Activated T-cell treated with anti-CD3 and anti-CD28 coated beads, Interleukin-2, amount 50 U/mL, for 4 hours (primary cell): Measurements from ENCODE around the gene TMEM134. TPM values are rescaled to one million over a fixed set of nuclear protein-coding genes. Genes with fewer than 3 reads are reported as not detected.
A peak's percentile ranks its signal among the peaks of the same experiment; 100 is the strongest.
"Not testable (repeated sequence)": the region's sequence is repeated elsewhere in the genome, so short reads cannot be mapped to it uniquely, and the experiment has no call there.

Experiments used
- ATAC-seq, 2 donors: fragments of 200-7000 bp; cut with Tn5 transposase; one replicate each; pipeline ENCODE4 v1.10.0; 2021
- DNase-seq: peaks from one replicate; pipeline ENCODE4 v3.0.0-alpha.2; 2020
- H3K27me3 Mint-ChIP-seq: one replicate; pipeline ENCODE4 v1.8.0; 2021; ENCODE audit warnings: low read depth, mixed read lengths
- H3K36me3 Mint-ChIP-seq: one replicate; pipeline ENCODE4 v1.8.0; 2022; ENCODE audit warnings: mixed read lengths; ENCODE audit not compliant: insufficient read depth
- H3K4me1 Mint-ChIP-seq: one replicate; pipeline ENCODE4 v1.8.0; 2021; ENCODE audit warnings: low read depth, mixed read lengths
- H3K4me3 Mint-ChIP-seq: one replicate; pipeline ENCODE4 v1.8.0; 2021; ENCODE audit warnings: mild to moderate bottlenecking, moderate library complexity, mixed read lengths
- H3K9me3 Mint-ChIP-seq: one replicate; pipeline ENCODE4 v1.8.0; 2021; ENCODE audit warnings: mixed read lengths
- total RNA-seq, 3 donors: library from RNA; stranded (reverse); gene quantifications; one replicate each; pipeline ENCODE4 v1.2.1, GENCODE V29; 2021

Gene TMEM134
- total RNA-seq, 3 donors from 2014 or later, result 31.1 to 36.3 (median 32.9) TPM

DNA sequence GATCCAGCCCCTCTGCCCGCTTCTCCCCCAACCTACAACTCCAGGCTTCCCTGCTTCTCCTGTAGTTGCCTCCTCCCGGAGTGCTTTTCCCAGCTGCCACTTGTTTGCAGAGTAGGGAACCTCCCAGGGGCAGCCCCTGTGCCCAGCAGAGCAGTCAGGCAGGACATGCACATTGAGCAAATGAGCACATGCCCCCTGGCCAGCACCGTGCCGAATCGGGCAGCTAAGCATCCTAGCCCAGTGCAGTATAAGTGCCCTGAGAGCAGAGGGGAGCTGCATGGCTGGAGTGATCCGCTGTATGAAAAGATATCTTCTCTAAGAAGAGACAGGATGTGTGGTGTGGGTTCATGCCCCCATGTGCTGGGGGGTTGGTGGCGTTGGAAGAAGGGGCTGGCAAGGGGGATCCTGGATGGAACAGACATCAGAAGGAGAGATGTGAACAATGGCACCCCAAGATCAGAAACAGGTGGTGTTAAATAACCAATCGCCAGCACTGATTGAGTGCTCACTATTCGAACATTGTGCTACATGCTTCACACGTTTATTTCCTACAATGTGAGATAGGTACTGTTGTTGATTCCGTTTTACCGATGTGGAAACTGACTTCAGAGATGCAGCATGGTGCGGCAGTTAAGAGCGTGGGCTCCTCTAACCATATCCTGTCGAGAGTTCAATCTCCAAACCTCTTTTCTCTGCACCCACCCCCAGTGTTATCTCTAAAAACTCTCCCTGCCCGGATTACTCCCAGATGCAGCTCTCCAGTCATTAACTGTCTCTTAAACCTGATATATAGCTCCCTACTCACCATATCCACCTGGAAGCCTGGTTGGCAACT lies 15.0 kb upstream of the TMEM134 start:
- Mint-ChIP-seq H3K4me1 (peaks cover 62% of the 10 kb centered on the region), H3K36me3 (peaks cover 15% of the 10 kb centered on the region), H3K9me3 (no peaks in the 10 kb centered on the region), H3K27me3 (no peaks in the 10 kb centered on the region), H3K4me3 (peak overlapping the region; percentile 98)
- ATAC-seq (peak; percentile 25 to 30), DNase-seq (no peak)

DNA sequence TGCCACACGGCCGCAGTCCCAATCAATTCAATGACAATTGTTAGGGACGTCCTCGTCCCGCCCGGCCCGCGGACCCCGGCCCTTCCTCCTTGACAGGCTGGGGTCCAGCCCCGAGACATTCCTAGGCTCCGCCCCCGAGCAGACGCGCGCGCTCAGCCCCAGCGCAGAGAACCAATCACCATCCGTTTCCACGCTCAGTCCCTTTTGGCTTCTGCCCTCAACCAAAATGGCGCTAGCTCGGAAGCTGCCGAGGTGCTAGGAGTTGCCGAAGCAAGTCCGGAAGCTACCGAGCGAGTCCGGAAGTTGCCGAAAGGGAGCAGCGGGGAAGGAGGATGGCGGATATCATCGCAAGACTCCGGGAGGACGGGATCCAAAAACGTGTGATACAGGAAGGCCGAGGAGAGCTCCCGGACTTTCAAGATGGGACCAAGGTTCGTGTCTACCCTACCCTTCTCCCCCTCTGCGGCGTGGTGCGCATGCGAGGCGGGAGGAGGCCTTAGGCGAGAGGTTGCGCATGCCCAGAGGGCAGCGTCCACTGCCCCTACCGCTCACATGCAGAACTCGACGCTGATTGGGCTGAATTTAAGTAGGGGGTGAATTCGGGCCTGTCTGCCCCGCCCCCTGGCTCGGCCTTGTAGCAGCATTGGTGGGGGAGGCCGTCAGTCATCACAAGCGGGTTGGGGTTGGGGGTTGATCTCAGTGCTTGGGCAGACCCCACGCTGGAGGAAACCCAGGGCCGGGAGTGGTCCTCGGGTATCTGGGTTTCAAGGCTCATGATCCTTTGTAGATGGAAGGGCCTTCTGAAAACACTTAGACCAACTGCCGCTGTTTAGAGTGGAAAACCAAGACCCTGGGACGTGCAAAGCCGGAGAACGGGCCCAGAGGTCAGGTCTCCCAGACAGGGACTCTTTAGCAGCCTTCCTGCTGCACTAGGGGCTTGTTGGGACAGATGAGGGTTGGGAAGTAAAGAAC lies 14.1 kb upstream of the TMEM134 start, which contains the start of gene AIP:
TSS of gene AIP (plus strand) at position 200 of the 972 bp plus-strand sequence. CDS start at position 333, 133 bp downstream.
- no peaks in the 10 kb centered on the region for H3K9me3 Mint-ChIP-seq
- peaks cover 54% of the 10 kb centered on the region for H3K4me1 Mint-ChIP-seq
- ATAC-seq (peak; percentile 79 to 87), DNase-seq (peak; percentile 94)
- H3K4me3 Mint-ChIP-seq, result peak within 1 kb of the TSS; percentile 98
- no peaks in the 10 kb centered on the region for H3K27me3 Mint-ChIP-seq
- peaks cover 15% of the 10 kb centered on the region for H3K36me3 Mint-ChIP-seq

DNA sequence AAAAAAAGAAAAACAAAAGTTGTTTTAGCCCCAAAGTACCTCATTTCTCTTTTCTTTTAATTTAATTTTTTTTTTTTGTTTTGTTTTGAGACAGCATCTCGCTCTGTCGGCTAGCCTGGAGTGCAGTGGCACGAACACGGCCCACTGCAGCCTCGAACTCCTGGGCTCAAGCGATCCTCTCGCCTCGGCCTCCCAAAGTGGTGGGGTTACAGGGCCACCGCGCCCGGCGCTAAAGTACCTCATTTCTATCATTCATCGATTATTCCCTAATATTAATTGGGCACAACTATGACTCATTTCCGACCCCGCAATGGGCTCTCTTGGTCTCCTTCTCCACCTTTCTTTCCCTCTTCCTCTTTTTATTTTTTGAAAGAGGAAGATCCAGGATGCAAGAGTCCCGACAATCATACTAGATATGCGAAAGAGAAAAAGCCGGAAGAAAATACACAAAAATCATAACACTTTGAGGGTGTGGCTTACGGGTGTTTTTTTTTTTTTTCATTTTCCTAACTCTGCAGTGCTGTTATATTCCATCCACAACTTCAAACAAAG lies 13.3 kb upstream of the TMEM134 start:
- Mint-ChIP-seq H3K9me3 (no peaks in the 10 kb centered on the region), H3K4me1 (peaks cover 46% of the 10 kb centered on the region), H3K4me3 (peak overlapping the region; percentile 98), H3K36me3 (peaks cover 9% of the 10 kb centered on the region), H3K27me3 (no peaks in the 10 kb centered on the region)
- ATAC-seq, result peak; percentile 0
- DNase-seq, result no peak

DNA sequence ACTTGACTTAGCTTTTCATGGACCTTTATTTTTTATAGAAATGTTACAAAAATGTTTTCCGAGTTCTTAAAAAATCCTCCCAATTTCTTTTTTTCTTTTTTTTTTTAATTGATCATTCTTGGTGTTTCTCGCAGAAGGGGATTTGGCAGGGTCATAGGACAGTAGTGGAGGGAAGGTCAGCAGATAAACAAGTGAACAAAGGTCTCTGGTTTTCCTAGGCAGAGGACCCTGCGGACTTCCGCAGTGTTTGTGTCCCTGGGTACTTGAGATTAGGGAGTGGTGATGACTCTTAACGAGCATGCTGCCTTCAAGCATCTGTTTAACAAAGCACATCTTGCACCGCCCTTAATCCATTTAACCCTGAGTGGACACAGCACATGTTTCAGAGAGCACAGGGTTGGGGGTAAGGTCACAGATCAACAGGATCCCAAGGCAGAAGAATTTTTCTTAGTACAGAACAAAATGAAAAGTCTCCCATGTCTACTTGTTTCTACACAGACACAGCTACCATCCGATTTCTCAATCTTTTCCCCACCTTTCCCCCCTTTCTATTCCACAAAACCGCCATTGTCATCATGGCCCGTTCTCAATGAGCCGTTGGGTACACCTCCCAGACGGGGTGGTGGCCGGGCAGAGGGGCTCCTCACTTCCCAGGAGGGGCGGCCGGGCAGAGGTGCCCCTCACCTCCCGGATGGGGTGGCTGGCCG lies 8.4 kb upstream of the TMEM134 start:
- not testable (repeated sequence) for ATAC-seq, H3K9me3 Mint-ChIP-seq, H3K4me3 Mint-ChIP-seq, H3K4me1 Mint-ChIP-seq, H3K36me3 Mint-ChIP-seq, H3K27me3 Mint-ChIP-seq, DNase-seq

DNA sequence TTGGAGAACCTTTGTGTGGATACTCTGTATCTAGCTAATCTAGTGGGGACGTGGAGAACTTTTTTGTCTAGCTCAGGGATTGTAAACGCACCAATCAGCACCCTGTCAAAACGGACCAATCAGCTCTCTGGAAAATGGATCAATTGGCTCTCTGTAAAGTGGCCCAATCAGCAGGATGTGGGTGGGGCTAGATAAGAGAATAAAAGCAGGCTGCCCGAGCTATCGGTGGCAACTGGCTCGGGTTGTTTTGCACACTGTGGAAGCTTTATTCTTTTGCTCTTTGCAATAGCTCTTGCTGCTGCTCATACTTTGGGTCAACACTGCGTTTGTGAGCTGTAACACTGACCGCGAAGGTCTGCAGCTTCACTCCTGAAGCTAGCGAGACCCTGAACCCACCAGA lies 7.6 kb upstream of the TMEM134 start:
- ATAC-seq, DNase-seq, H3K9me3 Mint-ChIP-seq, H3K4me3 Mint-ChIP-seq, H3K4me1 Mint-ChIP-seq, H3K36me3 Mint-ChIP-seq, H3K27me3 Mint-ChIP-seq: not testable (repeated sequence)

DNA sequence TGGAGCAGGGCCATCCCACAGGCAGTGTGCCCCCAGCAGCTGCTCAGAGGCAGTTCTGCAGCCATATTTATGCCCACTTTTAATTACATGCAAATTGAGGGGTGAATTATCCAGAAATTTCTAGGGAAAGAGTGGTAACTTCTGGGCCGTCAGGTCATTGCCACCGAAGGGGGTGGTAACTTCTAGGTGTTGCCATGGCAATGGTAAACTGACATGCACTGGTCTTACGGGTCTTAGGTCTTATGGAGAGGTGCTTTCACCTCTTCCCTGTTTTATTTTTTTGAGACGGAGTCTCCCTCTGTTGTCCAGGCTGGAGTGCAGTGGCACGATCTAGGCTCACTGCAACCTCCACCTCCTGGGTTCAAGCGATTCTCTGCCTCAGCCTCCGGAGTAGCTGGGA lies 3.8 kb upstream of the TMEM134 start:
- ATAC-seq (no peak), DNase-seq (no peak)
- Mint-ChIP-seq H3K9me3 (no peaks in the 10 kb centered on the region), H3K4me3 (no peak overlapping the region), H3K4me1 (peaks cover 10% of the 10 kb centered on the region), H3K27me3 (no peaks in the 10 kb centered on the region), H3K36me3 (no peaks in the 10 kb centered on the region)

DNA sequence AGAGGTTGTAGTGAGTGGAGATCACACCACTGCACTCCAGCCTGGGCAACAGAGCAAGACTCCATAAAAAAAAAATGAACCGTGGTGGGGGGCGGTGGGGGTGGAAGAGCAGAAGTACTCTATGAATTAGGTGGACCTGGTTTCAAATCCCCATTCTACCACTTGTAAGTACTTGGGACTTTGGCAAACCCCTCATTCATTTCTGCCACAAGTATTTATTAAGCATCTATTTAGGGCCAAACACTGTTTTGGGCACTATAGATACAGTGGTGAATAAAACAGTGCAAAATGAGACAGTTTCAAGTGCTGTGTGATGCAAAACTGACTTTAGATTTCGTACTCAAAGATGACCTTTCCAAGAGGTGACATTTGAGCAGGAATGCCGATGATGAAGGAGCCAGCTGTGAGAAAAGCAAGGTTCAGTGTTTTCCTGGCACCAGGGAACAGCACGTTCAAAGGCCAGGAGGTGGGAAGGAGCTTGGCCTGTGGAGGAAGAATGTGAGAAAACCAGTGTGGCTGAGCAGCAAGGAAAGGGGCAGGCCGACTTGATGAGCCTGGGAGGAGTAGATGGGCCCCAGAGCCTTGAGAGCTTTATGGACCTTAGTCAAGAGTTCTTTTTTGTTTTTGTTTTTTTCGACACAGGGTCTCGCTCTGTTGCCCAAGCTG lies 1.4 kb upstream of the TMEM134 start:
- no peaks in the 10 kb centered on the region for H3K9me3 Mint-ChIP-seq
- peaks cover 21% of the 10 kb centered on the region for H3K4me1 Mint-ChIP-seq
- no peak overlapping the region for H3K4me3 Mint-ChIP-seq
- DNase-seq (no peak), ATAC-seq (no peak)
- no peaks in the 10 kb centered on the region for H3K36me3 Mint-ChIP-seq
- H3K27me3 Mint-ChIP-seq, result no peaks in the 10 kb centered on the region

DNA sequence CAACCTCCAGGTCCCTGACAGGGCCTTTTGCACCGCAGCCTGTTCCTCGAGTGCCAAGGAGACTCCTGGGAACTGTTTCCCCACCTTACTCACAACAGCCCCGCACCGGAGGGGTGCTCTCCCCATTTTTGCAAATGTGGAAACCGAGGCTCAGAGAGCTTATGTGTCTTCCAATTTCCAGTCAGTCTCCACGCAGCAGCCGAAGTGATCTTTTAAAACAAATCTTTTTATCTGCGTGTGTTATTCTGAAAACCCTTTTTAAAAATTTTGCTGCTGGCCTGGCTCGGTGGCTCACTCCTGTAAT lies 409 bp upstream of the TMEM134 start:
- peak overlapping the region; percentile 90 for H3K4me3 Mint-ChIP-seq
- ATAC-seq, result no peak
- no peak for DNase-seq
- H3K9me3 Mint-ChIP-seq, result no peaks in the 10 kb centered on the region
- H3K27me3 Mint-ChIP-seq, result no peaks in the 10 kb centered on the region
- no peaks in the 10 kb centered on the region for H3K36me3 Mint-ChIP-seq
- H3K4me1 Mint-ChIP-seq, result peaks cover 26% of the 10 kb centered on the region

DNA sequence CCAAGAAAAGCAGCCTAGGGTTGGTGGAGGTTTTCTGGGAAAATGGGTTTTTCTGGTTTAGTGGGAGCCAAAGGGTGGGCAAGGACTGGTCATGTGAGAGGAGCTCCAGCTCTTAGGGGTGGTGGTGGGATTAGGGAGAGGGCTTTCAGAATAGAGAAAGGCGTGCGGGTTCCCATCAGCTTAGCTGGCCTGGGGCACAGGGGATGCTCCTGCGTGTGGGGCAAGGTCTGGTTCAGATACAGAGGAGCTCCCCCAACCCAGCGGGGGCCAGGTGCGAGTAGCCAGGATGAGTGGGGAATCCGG lies 644 bp downstream of the TMEM134 start:
- Mint-ChIP-seq H3K9me3 (no peaks in the 10 kb centered on the region), H3K27me3 (no peaks in the 10 kb centered on the region), H3K4me3 (peak overlapping the region; percentile 90), H3K36me3 (no peaks in the 10 kb centered on the region), H3K4me1 (peaks cover 30% of the 10 kb centered on the region)
- DNase-seq (no peak), ATAC-seq (peak; percentile 12 to 13)

DNA sequence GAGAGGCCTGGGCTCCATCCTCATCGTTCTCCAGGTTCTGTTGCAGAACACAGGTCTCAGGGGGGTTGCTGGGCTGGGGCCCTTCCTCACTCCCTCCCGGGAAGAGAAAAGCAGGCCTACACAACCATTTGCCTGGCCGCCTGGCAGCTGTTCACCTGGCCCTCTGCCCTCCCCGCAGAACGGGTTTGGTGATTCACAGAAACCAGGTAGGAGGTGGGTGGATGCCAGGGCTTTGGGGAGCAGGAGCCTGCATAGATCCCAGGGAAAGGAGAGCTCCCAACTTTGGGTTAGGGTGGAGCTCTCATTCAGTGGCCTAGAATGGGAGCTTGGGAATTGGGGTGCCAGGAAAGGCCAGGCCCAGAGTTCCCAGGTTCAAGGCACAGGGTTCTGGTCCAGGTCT lies 995 bp downstream of the TMEM134 start:
- Mint-ChIP-seq H3K9me3 (no peaks in the 10 kb centered on the region), H3K4me1 (peaks cover 30% of the 10 kb centered on the region), H3K36me3 (no peaks in the 10 kb centered on the region), H3K27me3 (no peaks in the 10 kb centered on the region), H3K4me3 (peak overlapping the region; percentile 90)
- ATAC-seq, result no peak
- DNase-seq, result no peak

DNA sequence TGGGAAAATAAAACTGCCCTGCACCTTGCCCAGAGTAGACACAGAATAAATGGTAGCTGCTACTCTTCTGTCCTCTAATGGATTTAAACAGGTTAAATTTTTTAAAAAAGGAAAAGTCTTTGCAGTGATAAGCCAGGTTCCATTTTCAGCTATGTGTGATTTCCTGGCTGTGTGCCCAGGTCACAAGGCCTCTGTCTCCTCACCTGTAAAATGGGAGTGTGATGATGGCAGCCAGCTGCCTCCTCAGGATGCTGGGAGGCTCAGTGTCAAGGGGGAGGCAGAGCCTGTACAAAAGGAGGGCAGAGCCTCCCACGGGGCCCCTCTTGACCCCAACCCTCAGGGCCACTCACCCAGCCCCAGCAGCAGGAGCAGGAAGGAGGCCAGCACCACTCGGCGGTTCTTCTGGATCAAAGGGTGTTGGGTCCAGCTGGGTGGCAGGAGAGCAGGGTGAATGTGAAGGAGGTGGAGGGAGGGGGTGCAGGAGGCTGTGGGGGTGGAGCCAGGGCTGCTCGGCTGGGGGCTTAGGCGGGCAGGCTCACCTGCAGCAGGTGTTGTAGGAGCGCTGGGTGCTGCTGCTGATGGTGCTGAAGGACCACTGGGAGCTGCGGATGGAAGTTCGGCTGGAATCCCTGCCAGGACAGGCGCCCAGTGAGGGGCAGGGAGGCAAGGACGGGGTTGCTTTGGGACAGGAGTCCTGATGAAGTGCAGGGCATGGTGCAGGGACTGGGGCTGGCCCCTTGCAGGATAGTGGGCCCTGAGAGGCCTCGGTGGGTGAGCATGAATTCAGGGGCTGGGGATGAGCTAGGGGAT lies 1.9 kb downstream of the TMEM134 start:
- H3K36me3 Mint-ChIP-seq, result no peaks in the 10 kb centered on the region
- peaks cover 30% of the 10 kb centered on the region for H3K4me1 Mint-ChIP-seq

DNA sequence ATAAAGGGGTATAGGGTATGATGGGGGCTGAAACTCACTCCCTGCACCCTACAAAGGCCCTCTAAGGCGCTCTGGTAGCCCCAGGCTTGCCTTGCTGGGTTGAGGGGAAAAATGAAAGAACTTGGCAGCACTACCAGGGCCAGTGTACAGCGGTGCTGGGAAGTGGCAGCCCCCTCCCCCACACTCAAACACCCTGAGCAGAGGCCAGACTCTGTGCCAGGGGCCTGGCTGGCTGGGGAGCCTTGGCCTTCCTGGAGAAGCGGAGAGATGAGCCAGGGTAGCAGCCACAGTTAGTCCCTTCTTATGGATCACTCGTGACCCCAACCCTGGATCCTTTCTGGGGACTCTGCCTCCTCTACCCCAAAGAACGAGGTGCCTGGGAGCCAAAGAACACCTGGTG lies 2.7 kb downstream of the TMEM134 start:
- Mint-ChIP-seq H3K4me3 (no peak overlapping the region), H3K36me3 (no peaks in the 10 kb centered on the region), H3K27me3 (no peaks in the 10 kb centered on the region), H3K4me1 (peaks cover 30% of the 10 kb centered on the region), H3K9me3 (no peaks in the 10 kb centered on the region)
- no peak for ATAC-seq
- no peak for DNase-seq

More for the DNA sequence above, 1.9 kb downstream of the TMEM134 start:
- Mint-ChIP-seq H3K9me3 (no peaks in the 10 kb centered on the region), H3K27me3 (no peaks in the 10 kb centered on the region), H3K4me3 (peak overlapping the region; percentile 90)
- ATAC-seq (no peak), DNase-seq (no peak)

DNA sequence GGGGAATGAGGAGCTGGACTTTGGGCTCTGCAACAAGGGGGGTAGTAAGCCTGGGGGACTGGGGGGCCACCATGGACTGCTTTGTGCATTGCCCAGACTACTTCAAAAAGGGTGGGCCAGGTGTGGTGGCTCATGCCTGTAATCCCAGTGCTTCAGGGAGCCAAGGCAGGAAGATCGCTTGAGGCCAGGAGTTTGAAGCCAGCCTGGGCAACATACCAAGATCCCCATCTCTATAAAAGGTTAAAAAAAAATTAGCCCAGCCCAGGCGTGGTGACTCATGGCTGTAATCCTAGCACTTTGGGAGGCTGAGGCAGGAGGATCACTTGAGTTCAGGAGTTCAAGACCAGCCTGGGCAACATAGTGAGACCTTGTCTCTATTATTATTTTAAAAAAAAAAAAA lies 3.5 kb downstream of the TMEM134 start:
- H3K9me3 Mint-ChIP-seq, DNase-seq, ATAC-seq, H3K36me3 Mint-ChIP-seq, H3K27me3 Mint-ChIP-seq: not testable (repeated sequence)
- Mint-ChIP-seq H3K4me1 (peaks cover 30% of the 10 kb centered on the region), H3K4me3 (peak overlapping the region; percentile 86)
